HL-60 (cell line): ENCODE results near the gene RNF220.

ENCODE experiments used
- CTCF ChIP-seq: IDR thresholded peaks from one replicate; pipeline ENCODE4 v1.5.1; 2011; ENCODE audit warnings: low read length, control low read depth, inconsistent platforms; ENCODE audit not compliant: insufficient read depth
- SPI1 ChIP-seq: IDR thresholded peaks from 2 replicates; pipeline ENCODE4 v1.6.1; 2012; ENCODE audit warnings: low read depth, mild to moderate bottlenecking, borderline replicate concordance

DNA sequence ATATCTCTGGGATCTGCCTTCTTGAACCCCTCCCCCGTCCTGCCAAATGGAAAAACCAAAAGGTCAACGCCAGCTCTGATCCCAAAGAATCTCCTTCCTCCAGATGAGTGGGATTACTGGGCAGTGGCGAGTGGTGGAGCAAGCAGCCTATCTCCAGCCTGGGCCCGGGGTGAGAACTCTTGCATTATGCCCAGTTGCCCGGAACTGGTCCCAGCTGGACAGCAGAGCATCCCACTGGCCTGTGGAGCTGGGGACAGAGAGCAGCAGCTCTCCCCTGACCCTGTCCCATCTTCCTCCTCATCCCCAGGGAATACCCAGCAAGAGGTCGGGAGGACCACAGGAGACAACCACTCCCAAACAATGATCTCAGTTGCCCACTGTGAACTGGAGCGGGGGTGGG is 138.7 kb downstream of the RNF220 start:
- TF ChIP-seq CTCF = no peak
- no peak for TF ChIP-seq SPI1
